GM23338 (cell line): Measurements from ENCODE around the gene ZMAT5.

Experiments used
- CTCF ChIP-seq, 2 experiments: fragments of 200-600 bp in 1 of 2; sonication (generic) in 1 of 2; conservative IDR thresholded peaks; 2 replicates each; pipeline versions ENCODE4 v1.5.1 to v1.6.1; 2016 to 2017; ENCODE audit warnings: antibody characterized with exemption in 2 of 2, low read depth in 2 of 2, mild to moderate bottlenecking in 2 of 2, moderate library complexity in 1 of 2
- REST ChIP-seq: IDR thresholded peaks from one replicate; pipeline ENCODE4 v1.6.1; 2018; ENCODE audit warnings: antibody characterized with exemption; ENCODE audit not compliant: unreplicated experiment

GRCh38 chr22:29801796-29802195 lies 35.0 kb upstream of the ZMAT5 start:
- TF ChIP-seq CTCF (conservative IDR thresholded peaks at IDR 0.05; ENCODE audit: low read depth in 2 of 2), result no peak
- no peak for TF ChIP-seq REST
